ENCODE data around the gene APOC3.
A peak's percentile ranks its signal among the peaks of the same experiment; 100 is the strongest.

APOC3 gene

DNA sequence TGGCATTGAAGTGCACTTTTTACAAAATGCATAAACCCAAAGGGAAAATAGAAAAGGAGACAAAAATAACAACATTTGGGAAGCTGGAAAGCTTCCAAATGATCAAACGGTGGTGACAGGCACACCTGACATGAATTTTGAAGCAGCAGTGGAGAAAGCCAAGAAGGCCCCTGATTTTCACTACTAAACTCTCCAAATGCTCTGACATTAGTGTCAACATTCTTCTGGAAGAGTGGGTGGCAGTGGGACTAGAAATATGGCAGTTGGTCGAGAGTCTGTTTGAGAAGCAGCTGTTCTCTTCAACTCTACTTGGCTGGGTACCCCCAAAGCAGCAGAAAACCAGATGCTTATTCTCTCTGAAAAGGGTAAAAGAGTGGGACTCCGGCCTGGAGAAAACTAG is 25.7 kb upstream of the APOC3 start:
- no peak overlapping the region for H3K4me3 ChIP-seq (ENCODE audit: low read depth, low read length)
- DNase-seq (ENCODE audit: low read depth) = no peak
- TF ChIP-seq, protein P1, sequence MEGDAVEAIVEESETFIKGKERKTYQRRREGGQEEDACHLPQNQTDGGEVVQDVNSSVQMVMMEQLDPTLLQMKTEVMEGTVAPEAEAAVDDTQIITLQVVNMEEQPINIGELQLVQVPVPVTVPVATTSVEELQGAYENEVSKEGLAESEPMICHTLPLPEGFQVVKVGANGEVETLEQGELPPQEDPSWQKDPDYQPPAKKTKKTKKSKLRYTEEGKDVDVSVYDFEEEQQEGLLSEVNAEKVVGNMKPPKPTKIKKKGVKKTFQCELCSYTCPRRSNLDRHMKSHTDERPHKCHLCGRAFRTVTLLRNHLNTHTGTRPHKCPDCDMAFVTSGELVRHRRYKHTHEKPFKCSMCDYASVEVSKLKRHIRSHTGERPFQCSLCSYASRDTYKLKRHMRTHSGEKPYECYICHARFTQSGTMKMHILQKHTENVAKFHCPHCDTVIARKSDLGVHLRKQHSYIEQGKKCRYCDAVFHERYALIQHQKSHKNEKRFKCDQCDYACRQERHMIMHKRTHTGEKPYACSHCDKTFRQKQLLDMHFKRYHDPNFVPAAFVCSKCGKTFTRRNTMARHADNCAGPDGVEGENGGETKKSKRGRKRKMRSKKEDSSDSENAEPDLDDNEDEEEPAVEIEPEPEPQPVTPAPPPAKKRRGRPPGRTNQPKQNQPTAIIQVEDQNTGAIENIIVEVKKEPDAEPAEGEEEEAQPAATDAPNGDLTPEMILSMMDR (conservative IDR thresholded peaks at IDR 0.05; ENCODE audit: low read depth, low read length) = no peak

DNA sequence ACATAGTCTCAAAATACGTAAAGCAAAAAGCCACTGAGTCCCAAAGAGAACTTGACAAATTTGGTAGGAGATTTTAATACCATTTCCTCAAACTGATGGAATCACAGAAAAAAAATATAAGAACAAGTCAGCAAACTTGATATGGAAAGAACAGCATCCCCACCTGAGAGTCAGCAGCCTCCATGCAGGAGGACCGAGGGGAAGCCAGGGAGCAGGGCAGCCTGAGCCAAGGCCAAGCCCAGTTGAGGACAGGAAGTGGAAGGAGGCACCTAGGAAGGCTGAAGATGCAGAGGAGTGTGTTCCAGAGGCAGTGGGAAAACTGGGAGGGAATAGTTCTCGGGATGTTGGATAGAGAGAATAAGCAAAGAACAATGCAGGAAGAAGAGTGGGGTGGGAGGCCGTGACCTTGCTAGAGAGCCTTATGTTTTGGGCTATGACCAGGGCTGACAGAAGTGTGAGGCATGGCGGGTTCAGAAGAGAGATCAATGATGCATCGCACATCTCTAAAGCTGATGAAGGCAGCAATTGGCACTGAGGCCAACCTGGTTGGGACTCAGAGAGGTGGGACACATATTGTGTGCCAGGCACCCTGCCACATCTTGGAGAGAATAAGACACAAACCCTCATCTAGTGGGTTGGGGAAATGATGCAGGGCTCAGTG is 22.0 kb upstream of the APOC3 start:
- no peak for DNase-seq (ENCODE audit: low read depth)
- TF ChIP-seq, protein P1 (conservative IDR thresholded peaks at IDR 0.05; ENCODE audit: low read depth, low read length) = no peak
- no peak overlapping the region for H3K4me3 ChIP-seq (ENCODE audit: low read depth, low read length)

DNA sequence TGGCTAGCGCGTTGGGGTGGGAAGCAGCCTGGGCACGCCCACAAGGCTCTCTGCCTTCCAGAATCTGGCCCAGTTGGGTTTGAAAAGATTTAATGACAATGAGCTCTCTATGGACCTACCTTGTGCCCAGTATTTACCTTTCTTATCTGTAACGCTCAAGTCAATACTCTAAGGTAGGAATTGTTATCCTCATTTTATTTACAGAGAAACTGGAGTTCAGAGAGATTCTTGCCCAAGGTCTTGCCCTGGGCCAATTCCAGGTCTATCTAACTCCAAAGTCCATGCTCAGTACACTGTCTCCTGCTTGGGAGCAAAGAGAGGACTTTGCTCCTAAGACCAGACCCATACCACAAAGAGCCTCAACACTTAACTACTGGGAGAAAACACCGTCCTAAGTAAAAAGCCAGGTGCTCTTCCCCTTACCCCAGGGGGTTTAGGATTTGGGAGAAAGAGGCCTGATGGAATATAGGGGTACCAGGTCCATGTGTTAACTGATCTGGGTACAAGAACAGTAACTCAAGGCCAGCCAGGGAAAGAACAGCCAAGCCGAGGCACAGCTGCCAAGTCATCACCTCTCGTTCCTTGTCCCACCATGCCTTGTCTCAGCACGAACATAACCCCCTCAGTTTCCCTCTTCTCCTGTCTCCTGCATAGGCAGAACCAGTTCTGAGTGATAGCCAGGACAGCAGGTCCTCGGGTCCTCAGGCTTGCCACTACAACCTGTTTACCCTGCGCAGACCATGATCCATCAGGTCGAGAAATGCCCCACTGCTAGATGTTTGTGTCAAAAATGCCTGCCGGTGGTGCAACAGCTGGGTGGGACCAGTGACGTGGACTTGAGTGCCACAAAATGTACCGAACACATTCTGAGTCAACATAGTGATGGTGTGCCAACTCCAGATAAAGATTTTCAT is 21.2 kb upstream of the APOC3 start:
- TF ChIP-seq, protein P1 (conservative IDR thresholded peaks at IDR 0.05; ENCODE audit: low read depth, low read length) = no peak

DNA sequence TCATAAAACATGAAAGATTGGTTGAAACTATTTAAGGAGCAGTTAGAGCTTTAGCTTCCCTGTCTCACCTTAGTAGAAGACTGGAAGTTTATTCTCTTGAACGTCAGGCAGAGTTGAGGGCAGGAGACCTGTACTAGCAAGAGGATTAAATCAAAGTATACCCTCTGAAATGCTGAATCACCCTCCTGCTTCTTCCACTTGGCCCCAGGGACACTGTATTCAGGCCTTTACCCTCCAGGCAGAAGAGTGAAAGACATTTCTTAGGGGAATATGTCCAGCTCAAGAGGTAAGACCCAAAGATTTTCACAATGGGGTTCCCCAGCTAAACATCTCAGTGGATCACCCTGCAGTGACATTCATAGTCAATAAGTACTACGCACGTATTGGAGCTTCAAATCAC is 18.5 kb upstream of the APOC3 start:
- no peak for DNase-seq (ENCODE audit: low read depth)
- H3K4me3 ChIP-seq (ENCODE audit: low read depth, low read length) = no peak overlapping the region
- TF ChIP-seq, protein P1 (conservative IDR thresholded peaks at IDR 0.05; ENCODE audit: low read depth, low read length) = no peak

More for the DNA sequence above, 21.2 kb upstream of the APOC3 start:
- peak; percentile 62 for DNase-seq (ENCODE audit: low read depth)
- no peak overlapping the region for H3K4me3 ChIP-seq (ENCODE audit: low read depth, low read length)

DNA sequence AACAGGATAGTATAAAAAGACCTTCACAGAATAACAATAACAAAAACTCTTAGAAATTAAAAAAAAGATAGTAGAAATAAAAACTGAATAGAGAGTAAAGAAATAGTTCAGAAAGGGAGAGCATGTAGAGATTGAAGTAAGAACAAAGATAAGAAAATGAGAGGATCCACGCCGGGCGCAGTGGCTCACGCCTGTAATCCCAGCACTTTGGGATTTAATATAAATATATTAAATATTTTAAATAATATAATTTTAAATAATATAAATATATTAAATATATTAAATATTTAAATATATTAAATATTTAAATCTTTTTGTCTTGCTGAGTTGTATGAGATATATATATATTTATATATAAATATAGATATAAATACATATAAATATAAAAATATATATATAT is 17.6 kb upstream of the APOC3 start:
- H3K4me3 ChIP-seq (ENCODE audit: low read depth, low read length) = no peak overlapping the region
- TF ChIP-seq, protein P1 (conservative IDR thresholded peaks at IDR 0.05; ENCODE audit: low read depth, low read length) = no peak
- DNase-seq (ENCODE audit: low read depth) = no peak

DNA sequence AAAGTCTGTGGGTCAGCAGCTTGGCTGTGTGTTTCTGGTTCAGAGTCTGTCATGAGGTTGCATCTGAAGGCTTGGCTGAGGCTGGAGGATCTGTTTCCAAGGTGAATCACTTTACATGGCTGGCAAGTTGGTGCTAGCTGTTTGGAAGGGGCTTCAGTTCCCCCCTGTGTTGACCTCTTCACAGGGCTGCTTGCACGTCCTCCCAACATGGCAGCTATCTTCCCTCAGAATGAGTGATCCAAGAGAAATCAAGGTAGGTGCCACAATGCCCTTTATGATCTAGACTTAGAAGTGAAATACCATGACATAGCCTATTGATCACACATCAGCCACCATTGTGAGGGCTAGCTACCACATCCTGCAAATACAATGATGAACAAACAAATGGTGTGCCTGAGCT is 16.5 kb upstream of the APOC3 start:
- TF ChIP-seq, protein P1 (conservative IDR thresholded peaks at IDR 0.05; ENCODE audit: low read depth, low read length) = no peak
- no peak overlapping the region for H3K4me3 ChIP-seq (ENCODE audit: low read depth, low read length)
- DNase-seq (ENCODE audit: low read depth) = no peak
